WERI-Rb-1 (cell line): ENCODE results near the gene NPHP4.

Source experiments
- DNase-seq: peaks from one replicate; pipeline ENCODE4 v3.0.0-alpha.2; 2020
- H3K27ac ChIP-seq: fragments of 250-450 bp; sonication (Bioruptor Pico); 2 replicates; pipeline ENCODE4 v1.5.1; 2020; ENCODE audit warnings: mild to moderate bottlenecking, moderate library complexity
- H3K27me3 ChIP-seq: fragments of 250-450 bp; sonication (Bioruptor Pico); 2 replicates; pipeline ENCODE4 v1.5.1; 2021; ENCODE audit warnings: mild to moderate bottlenecking, low read depth, moderate library complexity; ENCODE audit not compliant: insufficient read depth, severe bottlenecking
- H3K36me3 ChIP-seq: fragments of 250-450 bp; sonication (Bioruptor Pico); 2 replicates; pipeline ENCODE4 v1.5.1; 2020; ENCODE audit warnings: mild to moderate bottlenecking, moderate library complexity
- H3K4me3 ChIP-seq: 2 replicates; pipeline ENCODE4 v1.5.1; 2011; ENCODE audit warnings: low read depth, mild to moderate bottlenecking, control low read depth, low read length
- H3K9me3 ChIP-seq: fragments of 250-450 bp; sonication (Bioruptor Pico); 2 replicates; pipeline ENCODE4 v1.5.1; 2021; ENCODE audit warnings: mild to moderate bottlenecking, moderate library complexity; ENCODE audit not compliant: severe bottlenecking
- TF ChIP-seq, protein P1 (sequence below): IDR thresholded peaks from 2 replicates; pipeline ENCODE4 v1.5.1; 2011; ENCODE audit warnings: low read depth, mild to moderate bottlenecking, control low read depth, inconsistent platforms, low read length

NPHP4 gene

DNA sequence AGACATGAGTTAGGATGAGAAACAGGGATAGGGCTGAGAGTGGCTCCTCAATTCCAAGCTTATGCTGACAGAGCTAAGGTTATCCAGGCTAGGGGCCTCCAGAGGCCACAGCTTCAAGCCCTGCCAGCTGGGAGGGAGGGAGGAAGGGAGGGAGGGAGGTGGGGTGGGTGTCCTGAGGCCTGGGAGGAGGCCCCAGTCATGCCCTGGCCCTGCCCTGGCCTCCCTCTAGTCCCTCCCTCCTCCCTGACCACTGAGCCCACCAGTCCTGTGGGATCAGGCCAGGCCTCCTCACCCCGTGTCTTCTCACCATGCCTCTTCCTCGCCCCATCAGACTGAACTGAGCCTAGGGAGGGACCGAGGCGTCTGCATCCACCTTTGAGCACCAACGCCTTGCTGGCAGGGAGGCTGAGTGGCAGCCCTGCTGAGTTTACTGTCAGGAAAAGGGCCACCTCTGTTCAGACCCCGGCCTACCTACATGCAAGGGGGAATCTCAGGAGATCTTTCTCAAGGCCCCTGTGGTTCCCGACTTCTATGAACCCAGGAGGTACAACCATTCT is 116.1 kb downstream of the NPHP4 start:
- peaks cover 36% of the 10 kb centered on the region for H3K36me3 ChIP-seq
- H3K27me3 ChIP-seq = no peaks in the 10 kb centered on the region
- no peak overlapping the region for H3K27ac ChIP-seq
- H3K9me3 ChIP-seq = no peaks in the 10 kb centered on the region
- TF ChIP-seq, protein P1, sequence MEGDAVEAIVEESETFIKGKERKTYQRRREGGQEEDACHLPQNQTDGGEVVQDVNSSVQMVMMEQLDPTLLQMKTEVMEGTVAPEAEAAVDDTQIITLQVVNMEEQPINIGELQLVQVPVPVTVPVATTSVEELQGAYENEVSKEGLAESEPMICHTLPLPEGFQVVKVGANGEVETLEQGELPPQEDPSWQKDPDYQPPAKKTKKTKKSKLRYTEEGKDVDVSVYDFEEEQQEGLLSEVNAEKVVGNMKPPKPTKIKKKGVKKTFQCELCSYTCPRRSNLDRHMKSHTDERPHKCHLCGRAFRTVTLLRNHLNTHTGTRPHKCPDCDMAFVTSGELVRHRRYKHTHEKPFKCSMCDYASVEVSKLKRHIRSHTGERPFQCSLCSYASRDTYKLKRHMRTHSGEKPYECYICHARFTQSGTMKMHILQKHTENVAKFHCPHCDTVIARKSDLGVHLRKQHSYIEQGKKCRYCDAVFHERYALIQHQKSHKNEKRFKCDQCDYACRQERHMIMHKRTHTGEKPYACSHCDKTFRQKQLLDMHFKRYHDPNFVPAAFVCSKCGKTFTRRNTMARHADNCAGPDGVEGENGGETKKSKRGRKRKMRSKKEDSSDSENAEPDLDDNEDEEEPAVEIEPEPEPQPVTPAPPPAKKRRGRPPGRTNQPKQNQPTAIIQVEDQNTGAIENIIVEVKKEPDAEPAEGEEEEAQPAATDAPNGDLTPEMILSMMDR = no peak
- no peak overlapping the region for H3K4me3 ChIP-seq
- DNase-seq = peak; percentile 27

DNA sequence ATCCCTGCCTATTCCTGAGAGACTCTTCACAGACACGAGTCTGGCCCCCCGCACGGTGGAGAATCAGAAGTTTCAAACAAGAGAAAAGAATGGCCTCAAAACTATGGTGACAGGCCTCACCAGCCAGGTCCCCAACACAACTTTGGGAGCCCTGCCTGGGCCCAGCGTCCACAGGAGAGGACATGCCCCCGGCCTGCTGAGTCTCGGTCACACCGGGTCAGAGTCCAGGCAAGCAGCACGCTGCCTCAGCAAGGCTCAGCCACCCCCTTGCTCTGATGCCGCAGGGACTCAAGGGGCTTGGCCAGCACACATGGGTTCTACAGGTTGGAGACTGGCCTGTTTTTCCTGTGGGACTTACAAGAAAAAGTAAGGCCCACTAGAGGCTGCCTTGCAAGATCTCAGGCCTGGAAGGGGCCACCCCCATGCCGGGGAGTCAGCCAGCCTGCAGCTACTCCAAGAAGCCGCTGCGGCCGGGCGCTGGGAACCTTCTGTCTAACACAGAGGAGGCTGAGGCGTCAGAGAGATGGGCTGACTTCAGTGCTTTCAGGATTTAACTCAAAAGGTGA is 116.8 kb downstream of the NPHP4 start:
- Histone ChIP-seq H3K4me3 (no peak overlapping the region), H3K9me3 (no peaks in the 10 kb centered on the region), H3K36me3 (peaks cover 35% of the 10 kb centered on the region), H3K27me3 (no peaks in the 10 kb centered on the region), H3K27ac (no peak overlapping the region)
- DNase-seq = no peak
- TF ChIP-seq, protein P1 = no peak

DNA sequence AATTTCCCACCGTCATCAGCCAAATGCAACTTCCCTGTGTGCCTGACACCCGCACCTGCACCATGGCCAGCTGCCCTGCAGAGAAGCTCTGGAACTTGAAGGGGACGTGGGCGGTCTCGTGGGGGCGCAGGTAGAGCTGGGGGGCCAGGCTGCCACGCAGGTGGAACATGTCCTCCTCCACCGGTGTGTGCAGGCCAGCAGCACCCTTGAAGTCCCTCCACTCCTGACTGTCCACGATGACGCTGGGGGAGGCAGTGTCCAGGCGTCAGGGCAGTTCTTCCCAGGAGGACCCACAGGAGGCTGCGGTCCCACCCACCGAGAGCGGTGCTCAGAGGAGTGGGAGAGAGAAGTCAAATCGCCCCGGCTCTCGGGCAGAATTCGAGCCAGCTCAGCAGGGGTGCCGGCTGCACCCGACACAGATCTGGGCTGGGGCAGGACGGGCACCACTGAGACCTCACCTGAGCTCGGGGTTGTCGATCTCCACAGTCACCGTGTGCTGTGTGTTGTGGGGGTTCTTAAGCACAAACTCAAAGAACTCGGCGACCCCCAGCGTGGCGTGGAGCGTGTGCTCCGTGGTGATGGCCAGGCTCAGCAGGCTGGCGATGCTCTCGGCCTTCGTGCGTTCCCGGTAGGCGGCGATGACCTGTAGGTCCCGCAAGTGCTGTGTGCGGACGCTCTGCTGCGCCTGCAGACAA is 117.7 kb downstream of the NPHP4 start:
- Histone ChIP-seq H3K4me3 (no peak overlapping the region), H3K36me3 (peaks cover 28% of the 10 kb centered on the region), H3K27ac (no peak overlapping the region), H3K9me3 (no peaks in the 10 kb centered on the region), H3K27me3 (no peaks in the 10 kb centered on the region)
- TF ChIP-seq, protein P1 = no peak
- no peak for DNase-seq

DNA sequence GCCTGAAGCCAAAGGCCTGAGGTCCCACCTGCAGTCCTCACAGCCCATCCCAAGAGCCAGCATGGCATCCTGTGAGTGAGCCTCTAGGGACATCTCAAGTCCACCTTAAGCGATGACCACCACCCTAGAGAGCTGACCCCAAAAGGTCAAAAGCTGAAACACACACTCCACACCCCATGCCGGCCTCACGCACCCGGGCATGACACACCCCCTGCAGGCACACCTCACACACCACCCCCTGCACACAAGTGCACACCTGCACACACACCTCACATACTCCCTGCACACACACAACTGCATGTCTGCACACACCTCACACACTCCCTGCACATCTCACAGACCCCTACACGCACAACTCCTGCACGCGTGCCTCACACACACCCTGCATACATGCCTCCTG is 118.7 kb downstream of the NPHP4 start:
- Histone ChIP-seq H3K27me3 (no peaks in the 10 kb centered on the region), H3K9me3 (no peaks in the 10 kb centered on the region), H3K4me3 (no peak overlapping the region), H3K36me3 (peaks cover 22% of the 10 kb centered on the region), H3K27ac (no peak overlapping the region)
- TF ChIP-seq, protein P1 = no peak
- DNase-seq = no peak

DNA sequence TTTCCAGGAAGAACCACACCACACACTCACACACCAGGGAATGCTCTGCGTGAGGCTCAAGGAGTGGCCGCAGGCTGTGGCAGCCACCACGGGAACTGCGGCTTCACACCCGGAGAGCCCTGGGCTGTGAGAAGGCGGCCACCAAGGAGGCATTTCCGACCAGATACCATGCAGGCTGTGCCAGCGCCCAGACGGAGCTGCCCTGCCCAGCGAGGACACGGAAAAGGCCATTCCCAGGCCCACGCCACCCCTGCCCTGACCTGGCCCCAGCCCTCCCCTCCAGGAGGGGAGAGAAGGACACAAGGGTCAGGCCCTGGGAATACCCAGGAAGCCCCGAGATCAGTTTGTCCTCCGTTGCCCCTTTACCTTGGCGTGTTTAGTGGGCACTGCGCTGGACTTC is 119.3 kb downstream of the NPHP4 start:
- no peak for DNase-seq
- no peaks in the 10 kb centered on the region for H3K9me3 ChIP-seq
- no peak overlapping the region for H3K27ac ChIP-seq
- no peak overlapping the region for H3K4me3 ChIP-seq
- TF ChIP-seq, protein P1 = no peak
- peaks cover 17% of the 10 kb centered on the region for H3K36me3 ChIP-seq
- H3K27me3 ChIP-seq = no peaks in the 10 kb centered on the region
